Common myeloid progenitor, CD34-positive (primary cell): ENCODE results near the gene PDE2A.
"Not testable (repeated sequence)": the region's sequence is repeated elsewhere in the genome, so short reads cannot be mapped to it uniquely, and the experiment has no call there.

ENCODE experiments used
- CTCF ChIA-PET: fragments of 350-600 bp; sonication (Branson Sonifier 250); formaldehyde crosslinking; loops from one replicate; lab custom pipeline; 2021; ENCODE audit warnings: antibody characterized with exemption; lab: Charles Lee
- POLR2A ChIA-PET: fragments of 350-600 bp; sonication (Branson Sonifier 250); formaldehyde crosslinking; loops from one replicate; lab custom pipeline; 2021; ENCODE audit warnings: antibody characterized with exemption; lab: Charles Lee
- DNase-seq, 3 donors: peaks; one replicate each; pipeline versions ENCODE4 v3.0.0 to v3.0.0-alpha.2; 2013
- H3K27ac ChIP-seq, 2 experiments: 1 replicate in 1 of 2; 2 replicates in 1 of 2; pipeline ENCODE4 v1.7.0; 2013; ENCODE audit warnings: inconsistent platforms in 2 of 2, low read length in 2 of 2, mild to moderate bottlenecking in 2 of 2, low read depth in 1 of 2, moderate library complexity in 1 of 2; ENCODE audit not compliant: severe bottlenecking in 2 of 2, insufficient read depth in 1 of 2, poor library complexity in 1 of 2
- H3K27me3 ChIP-seq, 5 experiments: replicated peaks in 2 of 5; 1 replicate in 3 of 5; 2 replicates in 2 of 5; pipeline versions ENCODE4 v1.6.1 to v1.7.0; 2013; ENCODE audit warnings: low read length in 4 of 5, mild to moderate bottlenecking in 2 of 5, moderate library complexity in 2 of 5, inconsistent platforms in 1 of 5; ENCODE audit not compliant: insufficient read depth in 5 of 5, control insufficient read depth in 4 of 5
- H3K36me3 ChIP-seq, 4 experiments: 1 replicate in 2 of 4; 2 replicates in 2 of 4; pipeline versions ENCODE4 v1.6.1 to v1.7.0; 2013; ENCODE audit warnings: low read length in 3 of 4, control low read depth in 1 of 4, mild to moderate bottlenecking in 1 of 4; ENCODE audit not compliant: control insufficient read depth in 4 of 4, insufficient read depth in 4 of 4
- H3K4me1 ChIP-seq, 4 experiments: 1 replicate in 3 of 4; 2 replicates in 1 of 4; pipeline versions ENCODE4 v1.6.1 to v1.7.1; 2013; ENCODE audit warnings: low read length in 3 of 4, mild to moderate bottlenecking in 3 of 4, control low read depth in 1 of 4, inconsistent platforms in 1 of 4, moderate library complexity in 1 of 4; ENCODE audit not compliant: control insufficient read depth in 4 of 4, insufficient read depth in 4 of 4; ENCODE audit errors: control extremely low read depth in 1 of 4
- H3K4me3 ChIP-seq, 7 experiments: 1 replicate in 4 of 7; 2 replicates in 3 of 7; pipeline versions ENCODE4 v1.5.1 to v1.7.0; 2013; ENCODE audit warnings: mild to moderate bottlenecking in 7 of 7, low read length in 6 of 7, moderate library complexity in 6 of 7, inconsistent platforms in 2 of 7, low read depth in 2 of 7, control low read depth in 1 of 7; ENCODE audit not compliant: insufficient read depth in 4 of 7, control insufficient read depth in 1 of 7; ENCODE audit errors: extremely low read depth in 1 of 7
- H3K9me3 ChIP-seq, 5 experiments: 1 replicate in 4 of 5; 2 replicates in 1 of 5; pipeline versions ENCODE4 v1.6.1 to v1.7.1; 2013; ENCODE audit warnings: low read length in 4 of 5, mild to moderate bottlenecking in 2 of 5, inconsistent platforms in 1 of 5, low read depth in 1 of 5, moderate library complexity in 1 of 5; ENCODE audit not compliant: control insufficient read depth in 4 of 5, insufficient read depth in 2 of 5; ENCODE audit errors: control extremely low read depth in 1 of 5
- WGBS: methylation state at CpG from one replicate; pipeline ENCODE4 v1.1.5; 2013; ENCODE audit not compliant: insufficient coverage; 5-methylcytosine and 5-hydroxymethylcytosine counted together

PDE2A gene

GRCh38 chr11:72572540-72572939 lies 101.7 kb downstream of the PDE2A start:
- CTCF ChIA-PET = interaction anchor here (1.1 kb wide), 1 partner anchor 19 kb away, joined by 3 read pairs; no protein-coding TSS in a partner anchor
- not testable (repeated sequence) for DNase-seq
- 100% methylated on average over 3 of the region's 4 CpGs for WGBS

GRCh38 chr11:72570893-72571661 lies 103.1 kb downstream of the PDE2A start:
- CTCF ChIA-PET = interaction anchor here (0.6 to 1.3 kb wide), 2 partner anchors 21 to 100 kb away, joined by 3 read pairs; no protein-coding TSS in a partner anchor
- no peak overlapping the region for H3K4me3 ChIP-seq

More at GRCh38 chr11:72572540-72572939, 101.7 kb downstream of the PDE2A start:
- H3K27ac ChIP-seq, H3K4me1 ChIP-seq, H3K27me3 ChIP-seq, H3K9me3 ChIP-seq, H3K4me3 ChIP-seq, POLR2A ChIA-PET, H3K36me3 ChIP-seq: not testable (repeated sequence)

GRCh38 chr11:72569966-72570892 lies 104.0 kb downstream of the PDE2A start:
- H3K4me1 ChIP-seq = peaks cover 0 to 7% (median 0%) of the 10 kb centered on the region in 4 experiments
- no peaks in the 10 kb centered on the region for H3K36me3 ChIP-seq
- H3K27ac ChIP-seq = no peak overlapping the region
- no peak for DNase-seq
- ChIA-PET POLR2A (no interaction called here), CTCF (interaction anchor here (0.6 to 1.3 kb wide), 3 partner anchors 20 to 100 kb away, joined by 3 read pairs; no protein-coding TSS in a partner anchor)
- no peaks in the 10 kb centered on the region for H3K9me3 ChIP-seq
- 79% methylated on average over 3 of the region's 4 CpGs for WGBS
- no peaks in the 10 kb centered on the region for H3K27me3 ChIP-seq
- no peak overlapping the region for H3K4me3 ChIP-seq

More at GRCh38 chr11:72570893-72571661, 103.1 kb downstream of the PDE2A start:
- Histone ChIP-seq H3K9me3 (no peaks in the 10 kb centered on the region), H3K27ac (no peak overlapping the region), H3K4me1 (peaks cover 0 to 7% (median 0%) of the 10 kb centered on the region in 4 experiments), H3K27me3 (no peaks in the 10 kb centered on the region), H3K36me3 (no peaks in the 10 kb centered on the region)
- POLR2A ChIA-PET = no interaction called here
- WGBS = 95% methylated on average over 6 of the region's 10 CpGs
- no peak for DNase-seq

GRCh38 chr11:72568861-72569260 lies 105.4 kb downstream of the PDE2A start:
- H3K27ac ChIP-seq = no peak overlapping the region
- 100% methylated on average over 5 of the region's 6 CpGs for WGBS
- no peak overlapping the region for H3K4me3 ChIP-seq
- no peaks in the 10 kb centered on the region for H3K36me3 ChIP-seq
- H3K4me1 ChIP-seq = peaks cover 0 to 7% (median 2%) of the 10 kb centered on the region in 4 experiments
- ChIA-PET CTCF (interaction anchor here (0.6 to 1.1 kb wide), 3 partner anchors 98 to 163 kb away, joined by 3 read pairs; no protein-coding TSS in a partner anchor), POLR2A (no interaction called here)
- no peaks in the 10 kb centered on the region for H3K9me3 ChIP-seq
- no peak for DNase-seq
- H3K27me3 ChIP-seq = no peaks in the 10 kb centered on the region

- 94% methylated on average over 3 of the region's 3 CpGs for WGBS
- CTCF ChIA-PET = interaction anchor here (0.8 to 2.9 kb wide), 3 partner anchors 9 to 69 kb away, joined by 3 to 10 read pairs (median 8); no protein-coding TSS in a partner anchor
- DNase-seq = no peak
- POLR2A ChIA-PET = interaction anchor here (0.6 kb wide), 1 partner anchor 11 kb away, joined by 3 read pairs; no protein-coding TSS in a partner anchor
- no peak overlapping the region for H3K4me3 ChIP-seq
- H3K27me3 ChIP-seq = peaks cover 0 to 2% (median 0%) of the 10 kb centered on the region in 5 experiments
- no peaks in the 10 kb centered on the region for H3K9me3 ChIP-seq
- H3K27ac ChIP-seq = no peak overlapping the region
- peaks cover 0 to 4% (median 0%) of the 10 kb centered on the region in 4 experiments for H3K4me1 ChIP-seq
- no peaks in the 10 kb centered on the region for H3K36me3 ChIP-seq
These were observed 111.8 kb downstream of the PDE2A start for GRCh38 chr11:72562431-72562830.

GRCh38 chr11:72561856-72562255 lies 112.4 kb downstream of the PDE2A start:
- Histone ChIP-seq H3K4me3 (no peak overlapping the region), H3K27ac (no peak overlapping the region), H3K36me3 (no peaks in the 10 kb centered on the region), H3K4me1 (peaks cover 0 to 4% (median 0%) of the 10 kb centered on the region in 4 experiments), H3K9me3 (no peaks in the 10 kb centered on the region), H3K27me3 (peaks cover 0 to 2% (median 0%) of the 10 kb centered on the region in 5 experiments)
- POLR2A ChIA-PET = interaction anchor here (0.6 kb wide), 1 partner anchor 11 kb away, joined by 3 read pairs; no protein-coding TSS in a partner anchor
- WGBS = 100% methylated on average over 3 of the region's 4 CpGs
- DNase-seq = no peak
- CTCF ChIA-PET = interaction anchor here (1.1 to 2.9 kb wide), 4 partner anchors 9 to 68 kb away, joined by 3 to 10 read pairs (median 6); no protein-coding TSS in a partner anchor
